Fibroblast of skin of right quadriceps (primary cell): ENCODE results near the gene ZNF516.

Experiments used
- DNase-seq: peaks from one replicate; pipeline ENCODE4 v3.0.0-alpha.2; 2013

The ZNF516 gene

GRCh38 chr18:76391038-76391437 is 104.0 kb downstream of the ZNF516 start:
- DNase-seq = no peak

- no peak for DNase-seq
Observed at GRCh38 chr18:76390452-76391035, 104.5 kb downstream of the ZNF516 start.

- DNase-seq = no peak
Observed at GRCh38 chr18:76389716-76390115, 105.3 kb downstream of the ZNF516 start.

GRCh38 chr18:76388891-76389423 is 106.1 kb downstream of the ZNF516 start:
- no peak for DNase-seq

- DNase-seq = no peak
Observed at GRCh38 chr18:76388261-76388660, 106.8 kb downstream of the ZNF516 start.

- no peak for DNase-seq
Observed at GRCh38 chr18:76387608-76388007, 107.4 kb downstream of the ZNF516 start.

- DNase-seq = no peak
Observed at GRCh38 chr18:76386886-76387285, 108.2 kb downstream of the ZNF516 start.

- no peak for DNase-seq
Observed at GRCh38 chr18:76386071-76386470, 109.0 kb downstream of the ZNF516 start.

GRCh38 chr18:76385681-76385975 is 109.4 kb downstream of the ZNF516 start:
- DNase-seq = no peak

GRCh38 chr18:76384861-76385680 is 110.0 kb downstream of the ZNF516 start:
- no peak for DNase-seq

- DNase-seq = no peak
Observed at GRCh38 chr18:76384114-76384790, 110.8 kb downstream of the ZNF516 start.

- no peak for DNase-seq
Observed at GRCh38 chr18:76383636-76384035, 111.4 kb downstream of the ZNF516 start.

GRCh38 chr18:76382275-76382674 is 112.8 kb downstream of the ZNF516 start:
- DNase-seq = no peak

GRCh38 chr18:76380791-76381405 is 114.1 kb downstream of the ZNF516 start:
- peak; percentile 13 for DNase-seq

- DNase-seq = no peak
Observed at GRCh38 chr18:76380127-76380729, 114.8 kb downstream of the ZNF516 start.

GRCh38 chr18:76379226-76380126 is 115.6 kb downstream of the ZNF516 start:
- DNase-seq = no peak

- DNase-seq = no peak
Observed at GRCh38 chr18:76378526-76379215, 116.4 kb downstream of the ZNF516 start.

GRCh38 chr18:76377359-76377756 is 117.7 kb downstream of the ZNF516 start:
- DNase-seq = no peak

- no peak for DNase-seq
Observed at GRCh38 chr18:76376668-76377358, 118.2 kb downstream of the ZNF516 start.

GRCh38 chr18:76376225-76376624 is 118.8 kb downstream of the ZNF516 start:
- DNase-seq = no peak
